DOHH2 (cell line): Measurements from ENCODE around the gene LONP2.

Experiments
- EZH2phosphoT487 ChIP-seq: fragments of 200-600 bp; sonication (generic); IDR thresholded peaks from 2 replicates; pipeline ENCODE4 v1.6.1; 2017; ENCODE audit warnings: borderline replicate concordance, mild to moderate bottlenecking, antibody characterized with exemption, low read length, moderate library complexity, mixed read lengths
- TF ChIP-seq, protein P1 (sequence below): fragments of 200-600 bp; sonication (generic); IDR thresholded peaks from one replicate; pipeline ENCODE4 v1.5.1; 2014; ENCODE audit warnings: antibody characterized with exemption, mild to moderate bottlenecking, low read depth, low read length; ENCODE audit not compliant: poor library complexity, severe bottlenecking

DNA sequence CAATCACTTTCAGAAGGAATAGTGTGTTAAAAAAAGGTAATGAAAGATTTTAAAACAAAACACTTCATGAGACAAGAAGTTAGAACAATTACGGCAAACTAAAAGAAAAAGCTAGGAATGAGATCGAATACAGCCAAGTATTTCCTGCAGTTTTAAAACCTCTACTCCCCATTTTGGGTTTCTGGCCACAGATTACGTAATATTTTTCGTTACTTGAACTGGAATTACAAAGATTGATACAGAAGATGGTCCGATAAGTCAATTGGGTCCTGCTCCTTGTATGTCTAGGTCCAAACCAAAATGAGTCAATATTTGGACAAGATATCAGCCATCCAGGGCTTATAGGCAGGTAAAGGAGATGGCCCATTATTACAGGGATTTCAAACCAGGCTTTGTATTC lies 88.9 kb downstream of the LONP2 start:
- TF ChIP-seq, protein P1, sequence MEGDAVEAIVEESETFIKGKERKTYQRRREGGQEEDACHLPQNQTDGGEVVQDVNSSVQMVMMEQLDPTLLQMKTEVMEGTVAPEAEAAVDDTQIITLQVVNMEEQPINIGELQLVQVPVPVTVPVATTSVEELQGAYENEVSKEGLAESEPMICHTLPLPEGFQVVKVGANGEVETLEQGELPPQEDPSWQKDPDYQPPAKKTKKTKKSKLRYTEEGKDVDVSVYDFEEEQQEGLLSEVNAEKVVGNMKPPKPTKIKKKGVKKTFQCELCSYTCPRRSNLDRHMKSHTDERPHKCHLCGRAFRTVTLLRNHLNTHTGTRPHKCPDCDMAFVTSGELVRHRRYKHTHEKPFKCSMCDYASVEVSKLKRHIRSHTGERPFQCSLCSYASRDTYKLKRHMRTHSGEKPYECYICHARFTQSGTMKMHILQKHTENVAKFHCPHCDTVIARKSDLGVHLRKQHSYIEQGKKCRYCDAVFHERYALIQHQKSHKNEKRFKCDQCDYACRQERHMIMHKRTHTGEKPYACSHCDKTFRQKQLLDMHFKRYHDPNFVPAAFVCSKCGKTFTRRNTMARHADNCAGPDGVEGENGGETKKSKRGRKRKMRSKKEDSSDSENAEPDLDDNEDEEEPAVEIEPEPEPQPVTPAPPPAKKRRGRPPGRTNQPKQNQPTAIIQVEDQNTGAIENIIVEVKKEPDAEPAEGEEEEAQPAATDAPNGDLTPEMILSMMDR = no peak
- TF ChIP-seq EZH2phosphoT487 = no peak
